HT-29 (cell line): ENCODE measurements around the gene GNG13. TPM values are rescaled to one million over a fixed set of nuclear protein-coding genes. Genes with fewer than 3 reads are reported as not detected.
"Not testable (repeated sequence)": the region's sequence is repeated elsewhere in the genome, so short reads cannot be mapped to it uniquely, and the experiment has no call there.

Source experiments
- DNase-seq: peaks from one replicate; pipeline ENCODE4 v3.0.0-alpha.2; 2015; ENCODE audit warnings: low spot score
- total RNA-seq: library from RNA; depleted of rRNA; stranded (reverse); fragments of >200 nt; shearing (Covaris generic); gene quantifications from 2 replicates; pipeline ENCODE4 v1.2.3, GENCODE V29; 2014; rRNA removed

The GNG13 gene, protein sequence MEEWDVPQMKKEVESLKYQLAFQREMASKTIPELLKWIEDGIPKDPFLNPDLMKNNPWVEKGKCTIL
- not detected in 2 replicates for total RNA-seq

GRCh38 chr16:799948-800833, at the start of gene GNG13:
Gene GNG13 (minus strand): TSS chr16:800734. CDS start chr16:799077, 1,657 bp downstream.
- no peak for DNase-seq

GRCh38 chr16:848510-849253, 48.1 kb upstream of the GNG13 start:
- no peak for DNase-seq

GRCh38 chr16:847681-848445, 47.3 kb upstream of the GNG13 start:
- no peak for DNase-seq

DNA sequence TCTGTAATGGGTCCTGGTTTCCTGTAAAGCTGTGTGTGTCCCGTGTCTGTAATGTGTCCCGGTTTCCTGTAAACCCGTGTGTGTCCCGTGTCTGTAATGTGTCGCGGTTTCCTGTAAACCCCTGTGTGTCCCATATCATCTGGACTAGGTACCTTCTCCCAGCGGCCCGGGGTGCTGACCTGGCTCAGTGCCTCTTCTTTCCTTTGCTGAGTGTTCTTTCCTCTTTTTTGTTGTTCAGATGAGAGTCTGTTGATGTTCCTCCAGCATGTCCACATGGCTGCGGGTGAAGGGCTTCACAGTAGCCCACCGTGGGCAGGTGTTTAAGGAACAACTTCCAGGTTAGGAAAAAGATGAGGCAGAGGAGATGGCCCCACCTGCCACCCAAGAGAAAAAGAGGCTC, 46.6 kb upstream of the GNG13 start:
- DNase-seq: no peak

- no peak for DNase-seq
These were observed 44.8 kb upstream of the GNG13 start for GRCh38 chr16:845351-845745.

GRCh38 chr16:844638-845350, 44.3 kb upstream of the GNG13 start:
- no peak for DNase-seq

DNA sequence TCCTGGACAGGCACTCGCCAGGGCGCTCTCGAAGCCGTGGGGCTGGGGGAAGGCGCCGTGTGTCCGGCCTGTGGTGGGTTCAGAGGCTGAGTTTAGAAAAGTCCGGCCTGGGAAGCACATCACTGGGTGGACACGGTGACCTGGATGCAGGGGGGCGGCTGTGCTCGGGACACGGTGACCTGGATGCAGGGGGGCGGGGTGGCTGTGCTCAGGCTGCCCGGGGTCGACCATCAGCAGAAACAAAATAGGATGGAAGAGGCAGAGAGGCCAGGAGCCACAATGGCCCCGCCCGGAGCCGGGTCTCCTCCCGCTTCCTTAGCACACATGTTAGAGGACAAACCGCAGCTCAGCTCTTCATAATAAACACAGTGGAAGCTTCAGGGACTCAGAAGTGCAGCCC, 43.2 kb upstream of the GNG13 start:
- no peak for DNase-seq

GRCh38 chr16:842711-843560, 42.4 kb upstream of the GNG13 start:
- no peak for DNase-seq

GRCh38 chr16:842061-842476, 41.5 kb upstream of the GNG13 start:
- DNase-seq: no peak

DNA sequence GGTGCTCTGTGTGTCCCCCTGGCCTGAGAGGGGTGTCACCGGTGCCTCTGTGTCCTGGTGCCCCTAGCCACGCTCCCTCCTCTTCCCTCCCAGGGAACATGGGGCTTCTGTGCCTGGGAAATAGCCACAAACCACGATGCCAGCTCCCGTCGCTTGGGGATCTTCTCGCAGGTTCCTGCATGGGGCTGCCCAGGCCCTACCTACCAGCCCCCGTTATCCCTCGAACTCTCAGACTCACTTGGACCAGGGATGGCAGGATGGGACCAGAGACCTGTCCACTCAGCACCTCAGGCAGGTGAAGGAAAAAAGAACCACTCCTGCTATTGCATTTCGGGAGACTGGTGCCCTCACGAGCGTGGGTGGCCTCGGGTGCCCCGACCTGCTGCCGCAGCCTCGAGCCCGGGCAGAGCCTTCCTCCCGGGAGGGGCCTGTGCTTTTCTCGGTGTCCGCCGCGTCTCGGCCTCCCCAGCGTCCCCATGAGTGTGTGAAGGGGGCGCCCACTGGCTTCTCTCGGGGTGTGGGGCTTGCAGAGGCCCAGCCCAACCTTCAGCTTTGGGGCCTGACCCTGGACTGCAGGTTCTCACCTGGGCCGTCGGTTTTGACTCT, 41.0 kb upstream of the GNG13 start:
- DNase-seq: no peak

DNA sequence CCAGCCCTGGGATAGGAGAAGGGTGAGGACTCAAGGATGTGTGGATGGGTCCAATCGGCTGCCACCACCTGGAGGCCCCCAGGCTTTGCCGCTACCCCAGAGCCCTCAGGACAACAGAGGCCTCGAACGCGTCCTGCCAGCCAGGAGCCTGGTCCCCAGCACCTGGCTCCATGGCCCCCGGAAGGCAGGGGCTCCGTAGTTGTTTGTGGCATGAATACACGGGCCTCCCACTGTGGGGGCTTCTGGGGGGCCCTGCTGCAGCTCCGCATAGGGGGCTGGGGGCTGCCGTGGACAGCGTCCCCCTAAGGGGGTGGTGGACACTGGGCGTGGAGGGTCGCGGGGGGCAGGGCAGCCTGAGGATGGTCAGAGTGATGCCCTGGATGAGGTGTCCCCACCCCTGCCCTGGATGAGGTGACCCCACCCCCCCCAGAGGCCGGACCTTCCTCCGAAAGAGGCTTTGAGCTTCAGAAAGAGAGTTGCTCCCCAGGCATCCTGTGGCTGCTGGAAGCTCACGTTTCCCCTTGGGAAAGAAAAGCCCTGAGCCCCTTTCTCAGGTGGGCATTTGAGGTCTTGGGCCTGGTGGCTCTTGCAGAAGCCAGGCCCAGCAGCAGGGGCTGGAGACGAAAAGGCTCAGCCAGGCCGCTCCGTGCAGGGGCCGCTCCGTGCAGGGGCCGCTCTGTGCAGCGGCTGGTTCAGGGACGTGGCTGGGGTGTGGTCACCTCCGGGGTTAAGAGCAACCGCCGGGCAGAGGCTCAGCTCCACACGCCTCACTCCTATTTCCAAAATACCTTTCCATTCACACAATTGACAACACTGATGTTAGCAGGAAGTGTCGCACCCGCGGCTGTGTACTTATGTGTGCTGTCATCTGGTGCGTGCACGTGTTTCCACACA, 40.3 kb upstream of the GNG13 start:
- no peak for DNase-seq

- no peak for DNase-seq
These were observed 39.3 kb upstream of the GNG13 start for GRCh38 chr16:839643-840408.

DNA sequence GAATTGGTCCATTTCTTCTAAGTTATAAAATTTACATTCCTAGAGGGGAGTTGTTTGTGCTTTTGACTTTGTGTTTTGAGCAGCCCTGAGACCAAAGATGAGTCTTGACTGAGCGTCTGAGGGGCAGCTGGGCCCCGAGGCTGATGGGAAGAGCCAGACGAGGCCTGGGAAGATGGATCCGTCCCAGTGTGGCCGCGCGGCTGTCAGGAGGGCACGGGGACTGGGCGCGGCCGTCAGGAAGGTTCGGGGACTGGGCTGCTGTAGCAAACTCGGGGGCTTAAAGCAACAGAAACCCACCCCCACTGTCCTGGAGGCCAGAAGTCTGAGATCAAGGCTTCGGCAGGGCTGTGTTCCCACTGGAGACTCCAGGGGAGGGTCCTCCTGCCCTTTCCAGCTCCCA, 38.2 kb upstream of the GNG13 start:
- DNase-seq: no peak

GRCh38 chr16:836822-837221, 36.3 kb upstream of the GNG13 start:
- DNase-seq: not testable (repeated sequence)

DNA sequence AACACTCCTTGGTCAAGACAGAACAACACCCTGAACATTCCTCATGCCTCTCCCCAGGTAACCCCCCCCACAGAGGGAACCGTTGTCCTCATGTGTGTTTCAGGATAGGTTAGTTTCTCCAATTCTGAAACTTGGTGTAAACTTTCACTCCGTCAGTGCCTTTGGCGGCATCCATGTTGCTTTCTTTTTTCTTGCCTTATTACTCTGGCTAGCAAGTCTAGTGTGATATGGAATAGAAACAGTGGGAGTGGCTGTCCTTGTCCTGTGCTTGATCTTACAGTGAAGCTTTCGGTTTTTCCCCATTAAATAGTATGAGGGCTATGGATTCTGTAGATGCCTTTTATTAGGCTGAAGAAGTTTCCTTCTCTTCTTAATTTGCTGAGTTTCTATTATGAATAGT, 35.7 kb upstream of the GNG13 start:
- DNase-seq: no peak

GRCh38 chr16:835373-835772, 34.8 kb upstream of the GNG13 start:
- DNase-seq: no peak

GRCh38 chr16:833411-833810, 32.9 kb upstream of the GNG13 start:
- no peak for DNase-seq
